Endothelial cell of umbilical vein (primary cell): ENCODE results near the gene PTPRD. TPM values are rescaled to one million over a fixed set of nuclear protein-coding genes. Genes with fewer than 3 reads are reported as not detected.

Source experiments
- BruUV-seq: library from RNA; stranded (reverse); fragments of 400-500 nt; replicated peaks from 2 replicates; lab custom pipeline; 2021; lab: Mats Ljungman, UMichigan
- CTCF ChIA-PET: fragments of 300-600, 350-600 bp; sonication (Branson Sonifier 250); formaldehyde crosslinking; loops from one replicate; lab custom pipeline; 2021; ENCODE audit warnings: antibody characterized with exemption, inconsistent platforms; lab: Charles Lee
- POLR2A ChIA-PET: fragments of 300-600, 350-600 bp; sonication (Branson Sonifier 250); formaldehyde crosslinking; loops from one replicate; lab custom pipeline; 2021; ENCODE audit warnings: antibody characterized with exemption, inconsistent platforms; lab: Charles Lee
- DNase-seq: peaks from one replicate; pipeline ENCODE4 v3.0.0-alpha.2; 2011; ENCODE audit warnings: low read depth, low spot score
- FAIRE-seq: peaks from 2 replicates; lab custom pipeline; 2011; peaks lifted over from hg19 to GRCh38; lab: Jason Lieb, UNC
- H2AFZ ChIP-seq: 2 replicates; pipeline ENCODE4 v1.6.0; 2012; ENCODE audit warnings: low read depth, low read length, control low read depth, inconsistent platforms
- H3K27ac ChIP-seq: 2 replicates; pipeline ENCODE4 v1.5.1; 2011; ENCODE audit warnings: low read depth, mild to moderate bottlenecking, control low read depth, low read length, moderate library complexity; ENCODE audit not compliant: insufficient read depth
- H3K27me3 ChIP-seq, 2 experiments: 2 replicates each; pipeline versions ENCODE4 v1.6.0 to v1.6.1; 2011; ENCODE audit warnings: low read length in 2 of 2, mixed read lengths in 1 of 2; ENCODE audit not compliant: control insufficient read depth in 2 of 2, insufficient read depth in 2 of 2
- H3K36me3 ChIP-seq, 2 experiments: 2 replicates in 1 of 2; 3 replicates in 1 of 2; pipeline ENCODE4 v1.5.1; 2011; ENCODE audit warnings: low read length in 2 of 2, mild to moderate bottlenecking in 1 of 2, moderate library complexity in 1 of 2; ENCODE audit not compliant: control insufficient read depth in 2 of 2, insufficient read depth in 2 of 2; ENCODE audit errors: extremely low read depth in 1 of 2
- H3K4me1 ChIP-seq: 3 replicates; pipeline ENCODE4 v1.5.1; 2011; ENCODE audit warnings: mild to moderate bottlenecking, low read length; ENCODE audit not compliant: control insufficient read depth, insufficient read depth; ENCODE audit errors: extremely low read depth
- H3K4me2 ChIP-seq: 2 replicates; pipeline ENCODE4 v1.6.1; 2011; ENCODE audit warnings: low read length, control low read depth, mixed read lengths; ENCODE audit not compliant: insufficient read depth
- H3K4me3 ChIP-seq, 3 experiments: fragments of 200-600 bp in 1 of 3; sonication (generic), shearing (Covaris generic) in 1 of 3; replicated peaks in 1 of 3; 2 replicates each; pipeline ENCODE4 v1.5.1; 2011 to 2016; ENCODE audit warnings: control low read depth in 3 of 3, low read length in 3 of 3, mild to moderate bottlenecking in 2 of 3, inconsistent platforms in 1 of 3, low read depth in 1 of 3, moderate library complexity in 1 of 3; ENCODE audit not compliant: insufficient read depth in 1 of 3
- H3K79me2 ChIP-seq: 2 replicates; pipeline ENCODE4 v1.6.0; 2012; ENCODE audit warnings: low read length, inconsistent platforms; ENCODE audit not compliant: control insufficient read depth, insufficient read depth
- H3K9ac ChIP-seq: replicated peaks from 2 replicates; pipeline ENCODE3; 2011; ENCODE audit warnings: low read length, control low read depth; ENCODE audit not compliant: insufficient read depth; ENCODE audit errors: extremely low read depth
- H3K9me1 ChIP-seq: replicated peaks from 3 replicates; pipeline ENCODE4 v1.6.0; 2011; ENCODE audit warnings: mild to moderate bottlenecking, low read length; ENCODE audit not compliant: control insufficient read depth, insufficient read depth; ENCODE audit errors: extremely low read depth
- H3K9me3 ChIP-seq: replicated peaks from 2 replicates; pipeline ENCODE4 v1.5.1; 2012; ENCODE audit warnings: low read length, inconsistent platforms; ENCODE audit not compliant: control insufficient read depth, insufficient read depth
- H4K20me1 ChIP-seq: replicated peaks from 2 replicates; pipeline ENCODE3; 2011; ENCODE audit warnings: mild to moderate bottlenecking, low read length; ENCODE audit not compliant: control insufficient read depth, insufficient read depth; ENCODE audit errors: extremely low read depth
- EZH2 ChIP-seq: IDR thresholded peaks from 2 replicates; pipeline ENCODE4 v1.6.1; 2012; ENCODE audit warnings: borderline replicate concordance, low read depth, mild to moderate bottlenecking, moderate library complexity, low read length, inconsistent platforms; ENCODE audit not compliant: severe bottlenecking
- FOS ChIP-seq: IDR thresholded peaks from 2 replicates; pipeline ENCODE4 v1.6.1; 2011; ENCODE audit warnings: mild to moderate bottlenecking, low read length, moderate library complexity, borderline replicate concordance; ENCODE audit not compliant: insufficient read depth
- GATA2 ChIP-seq: IDR thresholded peaks from 2 replicates; pipeline ENCODE4 v1.7.0; 2011; ENCODE audit warnings: low read depth, mild to moderate bottlenecking, moderate library complexity, mixed read lengths, low read length; ENCODE audit not compliant: insufficient read length, insufficient read depth
- JUN ChIP-seq: IDR thresholded peaks from 2 replicates; pipeline ENCODE4 v1.6.1; 2011; ENCODE audit warnings: borderline replicate concordance, low read depth; ENCODE audit not compliant: insufficient read length, insufficient read depth
- MYC ChIP-seq: IDR thresholded peaks from one replicate; pipeline ENCODE4 v1.6.1; 2011; ENCODE audit warnings: mild to moderate bottlenecking, low read depth, low read length
- POLR2A ChIP-seq: IDR thresholded peaks from 2 replicates; pipeline ENCODE4 v1.6.1; 2012; ENCODE audit warnings: low read depth, mild to moderate bottlenecking, control low read depth, low read length
- POLR2AphosphoS5 ChIP-seq: IDR thresholded peaks from 2 replicates; pipeline ENCODE4 v1.6.1; 2012; ENCODE audit warnings: low read depth, mild to moderate bottlenecking, control low read depth, low read length, moderate library complexity; ENCODE audit not compliant: insufficient read depth
- dilution Hi-C: fragments of 300-500 bp; cut with MboI; formaldehyde crosslinking; loops from one replicate; pipeline ENCODE4 v1.15.0; 2019; ENCODE audit warnings: low sequenced_read_pairs; ENCODE audit not compliant: extremely low pct_ligation_motif_present
- intact Hi-C: fragments of 100-400 bp; cut with micrococcal nuclease; formaldehyde crosslinking; loops from one replicate; pipeline ENCODE4 v1.10.0; 2022
- polyA plus RNA-seq, 4 experiments: library from polyadenylated mRNA; depleted of rRNA in 3 of 4; stranded (reverse) in 3 of 4; unstranded in 1 of 4; fragments of >200 nt; gene quantifications; 2 replicates each; pipeline versions ENCODE4 v1.2.1 to v1.2.3, GENCODE V29; 2011 to 2012; ENCODE audit warnings: missing spikeins in 1 of 4
- total RNA-seq: library from RNA; stranded (reverse); gene quantifications from 2 replicates; pipeline ENCODE4 v1.2.3, GENCODE V29; 2021
- TF ChIP-seq, protein P1 (sequence below), 2 donors: IDR thresholded peaks; 1 replicate in 1 of 2; 2 replicates in 1 of 2; pipeline ENCODE4 v1.5.1; 2011; ENCODE audit warnings: low read length in 2 of 2, mild to moderate bottlenecking in 2 of 2, moderate library complexity in 2 of 2, control low read depth in 1 of 2, inconsistent platforms in 1 of 2, low read depth in 1 of 2; ENCODE audit not compliant: insufficient read depth in 1 of 2; ENCODE audit errors: extremely low read depth in 1 of 2
- TF ChIP-seq, protein P2 (sequence below): IDR thresholded peaks from 2 replicates; pipeline ENCODE4 v1.6.1; 2011; ENCODE audit not compliant: insufficient read depth, insufficient read length

Gene PTPRD
- total and polyA plus RNA-seq, 2 donors (not counting 3 experiments of a cell fraction or from before 2014, with no cell fraction given), result 5.5 to 5.7 TPM

DNA sequence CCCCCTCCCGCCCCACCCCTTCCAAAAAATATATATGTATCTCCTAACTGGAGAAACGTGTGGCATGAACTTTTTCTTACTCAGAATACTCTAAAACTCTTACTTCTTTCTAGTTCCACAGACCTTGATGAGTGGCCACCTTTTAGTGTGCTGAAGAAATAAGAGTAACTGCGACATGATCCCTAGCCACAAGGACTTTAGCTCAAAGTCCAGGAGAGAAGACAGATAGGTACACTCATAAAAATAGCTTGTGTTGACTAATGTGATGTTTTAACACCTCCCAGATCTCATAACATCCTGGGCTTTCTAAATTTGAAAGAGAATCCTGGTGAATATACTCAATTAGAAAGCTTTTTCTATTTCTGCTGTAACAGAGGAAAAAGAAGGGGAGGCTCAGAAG is 1808.2 kb downstream of the PTPRD start:
- FAIRE-seq, result no peak
- POLR2A ChIA-PET, result no interaction called here
- intact Hi-C loops, result no loop called here
- H3K9ac ChIP-seq, result no peak overlapping the region
- H3K4me2 ChIP-seq, result no peak overlapping the region
- H3K9me3 ChIP-seq, result no peaks in the 10 kb centered on the region
- H3K79me2 ChIP-seq, result no peaks in the 10 kb centered on the region
- no peak overlapping the region for H2AFZ ChIP-seq
- BruUV-seq, result no TSS peak
- H4K20me1 ChIP-seq, result no peaks in the 10 kb centered on the region
- no peak for TF ChIP-seq POLR2AphosphoS5
- TF ChIP-seq, protein P1, sequence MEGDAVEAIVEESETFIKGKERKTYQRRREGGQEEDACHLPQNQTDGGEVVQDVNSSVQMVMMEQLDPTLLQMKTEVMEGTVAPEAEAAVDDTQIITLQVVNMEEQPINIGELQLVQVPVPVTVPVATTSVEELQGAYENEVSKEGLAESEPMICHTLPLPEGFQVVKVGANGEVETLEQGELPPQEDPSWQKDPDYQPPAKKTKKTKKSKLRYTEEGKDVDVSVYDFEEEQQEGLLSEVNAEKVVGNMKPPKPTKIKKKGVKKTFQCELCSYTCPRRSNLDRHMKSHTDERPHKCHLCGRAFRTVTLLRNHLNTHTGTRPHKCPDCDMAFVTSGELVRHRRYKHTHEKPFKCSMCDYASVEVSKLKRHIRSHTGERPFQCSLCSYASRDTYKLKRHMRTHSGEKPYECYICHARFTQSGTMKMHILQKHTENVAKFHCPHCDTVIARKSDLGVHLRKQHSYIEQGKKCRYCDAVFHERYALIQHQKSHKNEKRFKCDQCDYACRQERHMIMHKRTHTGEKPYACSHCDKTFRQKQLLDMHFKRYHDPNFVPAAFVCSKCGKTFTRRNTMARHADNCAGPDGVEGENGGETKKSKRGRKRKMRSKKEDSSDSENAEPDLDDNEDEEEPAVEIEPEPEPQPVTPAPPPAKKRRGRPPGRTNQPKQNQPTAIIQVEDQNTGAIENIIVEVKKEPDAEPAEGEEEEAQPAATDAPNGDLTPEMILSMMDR (IDR thresholded peaks at IDR 0.05; ENCODE audit: extremely low read depth in 1 of 2, insufficient read depth in 1 of 2, low read depth in 1 of 2, low read length in 2 of 2), result no peak
- no peak for TF ChIP-seq POLR2A
- TF ChIP-seq GATA2, result no peak
- TF ChIP-seq, protein P2, sequence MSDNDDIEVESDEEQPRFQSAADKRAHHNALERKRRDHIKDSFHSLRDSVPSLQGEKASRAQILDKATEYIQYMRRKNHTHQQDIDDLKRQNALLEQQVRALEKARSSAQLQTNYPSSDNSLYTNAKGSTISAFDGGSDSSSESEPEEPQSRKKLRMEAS, result no peak
- TF ChIP-seq JUN, result no peak
- TF ChIP-seq MYC, result no peak
- no peak for TF ChIP-seq FOS
- no peak for TF ChIP-seq EZH2
- H3K27me3 ChIP-seq, result no peaks in the 10 kb centered on the region
- H3K4me1 ChIP-seq, result no peaks in the 10 kb centered on the region
- DNase-seq, result no peak
- no peak overlapping the region for H3K27ac ChIP-seq
- dilution Hi-C loops, result no loop called here
- H3K4me3 ChIP-seq, result no peak overlapping the region
- no peaks in the 10 kb centered on the region for H3K36me3 ChIP-seq
- H3K9me1 ChIP-seq, result no peaks in the 10 kb centered on the region
- CTCF ChIA-PET, result no interaction called here
